Caco-2 (cell line): ENCODE measurements around the gene CCND2. TPM values are rescaled to one million over a fixed set of nuclear protein-coding genes. Genes with fewer than 3 reads are reported as not detected.

Source experiments
- BruUV-seq: library from RNA; stranded (reverse); fragments of 400-500 nt; replicated peaks from 2 replicates; lab custom pipeline; 2021; lab: Mats Ljungman, UMichigan
- CTCF ChIA-PET: fragments of 300-600 bp; sonication (Branson Sonifier 250); formaldehyde crosslinking; loops from one replicate; lab custom pipeline; 2022; ENCODE audit warnings: antibody characterized with exemption; lab: Charles Lee
- POLR2A ChIA-PET: fragments of 300-600 bp; sonication (Branson Sonifier 250); formaldehyde crosslinking; loops from one replicate; lab custom pipeline; 2022; ENCODE audit warnings: antibody characterized with exemption; lab: Charles Lee
- DNase-seq, 2 experiments: peaks; one replicate each; pipeline versions ENCODE4 v3.0.0 to v3.0.0-alpha.2; 2020 to 2022
- H3K27me3 ChIP-seq: replicated peaks from 2 replicates; pipeline ENCODE4 v1.6.0; 2011; ENCODE audit warnings: low read length; ENCODE audit not compliant: control insufficient read depth, insufficient read depth
- H3K36me3 ChIP-seq: 2 replicates; pipeline ENCODE4 v1.5.1; 2011; ENCODE audit warnings: low read length; ENCODE audit not compliant: control insufficient read depth, insufficient read depth
- H3K4me1 ChIP-seq: fragments of 250-450 bp; sonication (Bioruptor Pico); 2 replicates; pipeline ENCODE4 v1.5.1; 2020; ENCODE audit warnings: mild to moderate bottlenecking
- H3K4me3 ChIP-seq: 2 replicates; pipeline ENCODE4 v1.5.1; 2011; ENCODE audit warnings: low read depth, mild to moderate bottlenecking, control low read depth, low read length
- H3K9me3 ChIP-seq: fragments of 250-450 bp; sonication (Bioruptor Pico); 2 replicates; pipeline ENCODE4 v1.5.1; 2020; ENCODE audit warnings: mild to moderate bottlenecking, moderate library complexity
- H3K27ac Mint-ChIP-seq: one replicate; pipeline ENCODE4 v1.8.0; 2022; ENCODE audit warnings: mixed read lengths; ENCODE audit not compliant: unreplicated experiment
- H3K27me3 Mint-ChIP-seq: one replicate; pipeline ENCODE4 v1.8.0; 2022; ENCODE audit warnings: mixed read lengths; ENCODE audit not compliant: insufficient read depth, unreplicated experiment
- H3K36me3 Mint-ChIP-seq: one replicate; pipeline ENCODE4 v1.8.0; 2022; ENCODE audit warnings: mild to moderate bottlenecking, mixed read lengths; ENCODE audit not compliant: insufficient read depth, unreplicated experiment
- H3K4me1 Mint-ChIP-seq: one replicate; pipeline ENCODE4 v1.8.0; 2022; ENCODE audit warnings: low read depth, mixed read lengths; ENCODE audit not compliant: unreplicated experiment
- H3K4me3 Mint-ChIP-seq: one replicate; pipeline ENCODE4 v1.8.0; 2022; ENCODE audit warnings: mild to moderate bottlenecking, moderate library complexity, mixed read lengths; ENCODE audit not compliant: unreplicated experiment
- H3K9me3 Mint-ChIP-seq: one replicate; pipeline ENCODE4 v1.8.0; 2022; ENCODE audit warnings: mixed read lengths; ENCODE audit not compliant: unreplicated experiment
- intact Hi-C: fragments of 100-400 bp; cut with micrococcal nuclease; formaldehyde crosslinking; loops from one replicate; pipeline ENCODE4 v1.10.0; 2022; ENCODE audit not compliant: unreplicated experiment
- total RNA-seq: library from RNA; stranded (reverse); gene quantifications from 2 replicates; pipeline ENCODE4 v1.2.3, GENCODE V29; 2022
- TF ChIP-seq, protein P1 (sequence below), 2 experiments: fragments of 200-600 bp in 1 of 2; IDR thresholded peaks; 1 replicate in 1 of 2; 2 replicates in 1 of 2; pipeline versions ENCODE4 v1.5.1 to v1.8.0; 2011 to 2022; ENCODE audit warnings: antibody characterized with exemption in 1 of 2, control low read depth in 1 of 2, inconsistent platforms in 1 of 2, low read depth in 1 of 2, low read length in 1 of 2, mild to moderate bottlenecking in 1 of 2, moderate library complexity in 1 of 2; ENCODE audit not compliant: insufficient read depth in 1 of 2, severe bottlenecking in 1 of 2, unreplicated experiment in 1 of 2

The CCND2 gene
- total RNA-seq, 1 experiment from 2014 or later = 145 TPM

DNA sequence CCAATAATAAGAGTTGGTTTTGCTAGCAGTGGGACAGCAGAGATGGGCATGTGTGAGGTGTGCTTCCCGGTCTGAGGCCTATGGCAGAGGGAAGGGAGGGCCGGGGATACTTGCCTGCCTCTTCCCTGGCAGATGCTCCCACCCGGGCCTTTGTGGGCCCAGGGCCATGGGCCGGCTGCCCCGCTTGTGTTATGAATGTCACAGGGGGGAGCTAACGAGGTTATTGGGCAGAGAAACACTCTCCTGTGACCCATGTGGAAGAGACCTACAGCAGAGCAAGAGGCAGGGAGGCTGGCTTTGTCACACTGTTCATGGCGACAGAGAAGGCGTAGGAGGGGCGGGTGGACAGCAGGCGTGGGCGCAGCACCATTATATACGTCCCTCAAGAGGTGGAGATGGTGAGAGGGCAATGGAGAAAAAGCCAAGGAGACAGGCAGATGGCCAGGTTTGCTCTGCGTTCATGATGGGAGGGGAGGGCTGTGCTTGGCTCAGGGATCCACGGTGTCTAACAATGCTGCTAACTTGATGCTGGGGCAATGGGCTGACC lies 13.3 kb downstream of the CCND2 start:
- no peak overlapping the region for H3K4me3 ChIP-seq
- Mint-ChIP-seq H3K36me3 (peaks cover 44% of the 10 kb centered on the region), H3K4me1 (no peaks in the 10 kb centered on the region), H3K4me3 (no peak overlapping the region), H3K27me3 (no peaks in the 10 kb centered on the region), H3K27ac (no peak overlapping the region), H3K9me3 (no peaks in the 10 kb centered on the region)
- BruUV-seq = no TSS peak
- no peaks in the 10 kb centered on the region for H3K4me1 ChIP-seq
- H3K27me3 ChIP-seq = no peaks in the 10 kb centered on the region
- ChIA-PET POLR2A (interaction anchor here (0.5 kb wide), 1 partner anchor 21 kb away, joined by 3 read pairs; no protein-coding TSS in a partner anchor), CTCF (no interaction called here)
- TF ChIP-seq, protein P1, sequence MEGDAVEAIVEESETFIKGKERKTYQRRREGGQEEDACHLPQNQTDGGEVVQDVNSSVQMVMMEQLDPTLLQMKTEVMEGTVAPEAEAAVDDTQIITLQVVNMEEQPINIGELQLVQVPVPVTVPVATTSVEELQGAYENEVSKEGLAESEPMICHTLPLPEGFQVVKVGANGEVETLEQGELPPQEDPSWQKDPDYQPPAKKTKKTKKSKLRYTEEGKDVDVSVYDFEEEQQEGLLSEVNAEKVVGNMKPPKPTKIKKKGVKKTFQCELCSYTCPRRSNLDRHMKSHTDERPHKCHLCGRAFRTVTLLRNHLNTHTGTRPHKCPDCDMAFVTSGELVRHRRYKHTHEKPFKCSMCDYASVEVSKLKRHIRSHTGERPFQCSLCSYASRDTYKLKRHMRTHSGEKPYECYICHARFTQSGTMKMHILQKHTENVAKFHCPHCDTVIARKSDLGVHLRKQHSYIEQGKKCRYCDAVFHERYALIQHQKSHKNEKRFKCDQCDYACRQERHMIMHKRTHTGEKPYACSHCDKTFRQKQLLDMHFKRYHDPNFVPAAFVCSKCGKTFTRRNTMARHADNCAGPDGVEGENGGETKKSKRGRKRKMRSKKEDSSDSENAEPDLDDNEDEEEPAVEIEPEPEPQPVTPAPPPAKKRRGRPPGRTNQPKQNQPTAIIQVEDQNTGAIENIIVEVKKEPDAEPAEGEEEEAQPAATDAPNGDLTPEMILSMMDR (IDR thresholded peaks at IDR 0.05; ENCODE audit: insufficient read depth in 1 of 2, low read depth in 1 of 2, low read length in 1 of 2, severe bottlenecking in 1 of 2, unreplicated experiment in 1 of 2) = no peak
- intact Hi-C loops = no loop called here
- peak in 1 of 2 experiments; percentile 34 for DNase-seq
- H3K9me3 ChIP-seq = no peaks in the 10 kb centered on the region
- no peaks in the 10 kb centered on the region for H3K36me3 ChIP-seq

DNA sequence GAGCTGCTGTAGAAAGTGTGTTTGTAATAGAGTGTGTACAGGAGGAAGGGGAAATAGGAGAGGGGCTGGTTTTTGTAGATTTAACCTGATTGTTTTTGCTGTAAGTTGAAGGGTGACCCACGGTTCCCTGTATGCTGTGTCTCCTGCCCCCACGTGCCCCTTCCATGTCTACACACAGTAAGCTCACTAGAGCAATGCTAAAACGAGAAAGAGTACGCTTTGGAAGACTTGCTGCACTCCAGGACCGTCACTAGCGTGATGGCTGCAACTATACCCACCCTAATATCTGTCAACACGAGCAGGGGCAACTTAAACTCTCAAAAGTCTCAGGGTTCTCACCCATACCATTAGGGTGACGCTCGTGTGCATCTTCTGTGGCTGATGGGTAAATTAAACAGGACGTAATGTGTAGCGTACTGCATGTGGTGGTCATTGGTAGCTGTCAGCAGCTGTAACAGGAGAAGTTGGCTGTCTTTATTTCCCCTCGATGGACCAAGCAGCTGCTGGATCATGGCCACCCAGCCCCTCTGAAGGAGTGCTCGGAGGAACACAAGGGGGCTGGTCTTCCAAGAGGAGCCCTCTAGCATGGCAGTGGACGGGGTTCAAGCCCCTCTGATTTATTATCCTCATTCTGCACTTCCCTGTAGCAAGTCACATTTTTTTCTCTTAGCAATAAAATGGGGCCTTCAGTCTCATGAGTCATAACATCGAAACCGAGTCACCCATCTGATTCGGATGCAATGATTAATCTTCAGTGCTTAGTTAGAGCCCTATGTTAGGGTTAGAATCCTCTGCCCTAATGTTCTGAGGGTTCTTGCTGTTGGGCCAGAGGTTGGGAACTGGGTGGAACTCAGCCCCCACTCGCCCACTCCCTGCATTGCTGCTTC lies 14.0 kb downstream of the CCND2 start:
- Histone ChIP-seq H3K4me1 (no peaks in the 10 kb centered on the region), H3K27me3 (no peaks in the 10 kb centered on the region), H3K9me3 (no peaks in the 10 kb centered on the region), H3K4me3 (no peak overlapping the region), H3K36me3 (no peaks in the 10 kb centered on the region)
- TF ChIP-seq, protein P1 (IDR thresholded peaks at IDR 0.05; ENCODE audit: insufficient read depth in 1 of 2, low read depth in 1 of 2, low read length in 1 of 2, severe bottlenecking in 1 of 2, unreplicated experiment in 1 of 2) = no peak
- H3K27me3 Mint-ChIP-seq = no peaks in the 10 kb centered on the region
- H3K36me3 Mint-ChIP-seq = peaks cover 44% of the 10 kb centered on the region
- no TSS peak for BruUV-seq
- DNase-seq = peak in 1 of 2 experiments; percentile 24
- intact Hi-C loops = no loop called here
- ChIA-PET POLR2A (interaction anchor here (0.5 kb wide), 1 partner anchor 20 kb away, joined by 3 read pairs; no protein-coding TSS in a partner anchor), CTCF (no interaction called here)
- H3K27ac Mint-ChIP-seq = no peak overlapping the region
- H3K4me1 Mint-ChIP-seq = no peaks in the 10 kb centered on the region
- no peak overlapping the region for H3K4me3 Mint-ChIP-seq
- no peaks in the 10 kb centered on the region for H3K9me3 Mint-ChIP-seq

DNA sequence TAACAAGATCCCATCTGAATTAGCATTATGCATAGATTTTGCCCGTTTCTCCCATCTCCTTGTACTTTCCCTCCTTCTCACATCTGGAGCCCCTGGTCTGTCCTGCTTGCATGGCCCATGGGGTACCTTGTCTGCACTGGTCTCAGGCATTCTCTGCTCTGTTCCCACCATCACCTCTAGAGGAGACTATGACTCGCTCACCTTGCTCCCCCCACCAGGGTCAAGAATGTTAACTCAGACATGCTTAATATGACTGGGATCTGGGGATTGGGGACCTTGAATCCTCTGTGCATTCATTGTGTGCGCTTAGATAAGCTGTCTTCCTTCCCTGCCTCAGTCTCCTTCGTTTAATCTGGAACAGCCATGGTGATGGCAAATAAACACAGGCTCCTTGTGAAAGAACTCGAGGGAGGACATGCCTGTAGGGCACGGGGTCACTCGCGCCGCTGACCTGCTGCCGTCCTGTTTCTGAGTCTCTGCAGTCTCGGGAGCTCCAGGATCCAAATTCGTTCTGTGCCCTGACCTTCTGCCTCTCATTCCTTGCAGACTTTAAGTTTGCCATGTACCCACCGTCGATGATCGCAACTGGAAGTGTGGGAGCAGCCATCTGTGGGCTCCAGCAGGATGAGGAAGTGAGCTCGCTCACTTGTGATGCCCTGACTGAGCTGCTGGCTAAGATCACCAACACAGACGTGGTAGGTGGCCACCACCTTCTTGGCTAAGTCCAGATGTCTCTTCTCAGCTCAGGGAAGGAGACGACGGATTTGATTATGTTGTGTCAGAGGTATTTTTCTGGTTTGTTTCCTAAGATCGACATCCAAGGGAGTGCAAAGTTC lies 15.0 kb downstream of the CCND2 start:
- Mint-ChIP-seq H3K4me1 (no peaks in the 10 kb centered on the region), H3K27ac (no peak overlapping the region), H3K9me3 (no peaks in the 10 kb centered on the region), H3K27me3 (no peaks in the 10 kb centered on the region), H3K36me3 (peaks cover 42% of the 10 kb centered on the region), H3K4me3 (no peak overlapping the region)
- ChIA-PET CTCF (no interaction called here), POLR2A (no interaction called here)
- intact Hi-C loops = no loop called here
- Histone ChIP-seq H3K36me3 (no peaks in the 10 kb centered on the region), H3K4me1 (no peaks in the 10 kb centered on the region), H3K27me3 (no peaks in the 10 kb centered on the region), H3K9me3 (no peaks in the 10 kb centered on the region), H3K4me3 (no peak overlapping the region)
- DNase-seq = peak in 1 of 2 experiments; percentile 32
- TF ChIP-seq, protein P1 (IDR thresholded peaks at IDR 0.05; ENCODE audit: insufficient read depth in 1 of 2, low read depth in 1 of 2, low read length in 1 of 2, severe bottlenecking in 1 of 2, unreplicated experiment in 1 of 2) = no peak
- no TSS peak for BruUV-seq
